Astrocyte (in vitro differentiated cells and primary cell): Measurements from ENCODE around the gene TRMT11. TPM values are rescaled to one million over a fixed set of nuclear protein-coding genes. Genes with fewer than 3 reads are reported as not detected.
A peak's percentile ranks its signal among the peaks of the same experiment; 100 is the strongest.

Experiments used
- DNase-seq: peaks from one replicate; pipeline ENCODE4 v3.0.0-alpha.2; 2010; ENCODE audit warnings: low read depth
- FAIRE-seq: peaks from 2 replicates; lab custom pipeline; 2011; peaks lifted over from hg19 to GRCh38; lab: Jason Lieb, UNC
- H2AFZ ChIP-seq: 2 replicates; pipeline ENCODE4 v1.6.0; 2012; ENCODE audit warnings: low read depth, low read length, inconsistent platforms
- H3K27ac ChIP-seq: 2 replicates; pipeline ENCODE4 v1.5.1; 2011; ENCODE audit warnings: low read depth, low read length, inconsistent platforms
- H3K27me3 ChIP-seq: 2 replicates; pipeline ENCODE4 v1.6.0; 2011; ENCODE audit warnings: low read length, inconsistent platforms; ENCODE audit not compliant: insufficient read depth
- H3K36me3 ChIP-seq: 2 replicates; pipeline ENCODE4 v1.5.1; 2011; ENCODE audit warnings: low read length, inconsistent platforms; ENCODE audit not compliant: insufficient read depth
- H3K4me1 ChIP-seq: 2 replicates; pipeline ENCODE4 v1.5.1; 2011; ENCODE audit warnings: low read length, inconsistent platforms; ENCODE audit not compliant: insufficient read depth
- H3K4me2 ChIP-seq: 2 replicates; pipeline ENCODE4 v1.6.0; 2012; ENCODE audit warnings: low read length, inconsistent platforms
- H3K4me3 ChIP-seq: 2 replicates; pipeline ENCODE4 v1.5.1; 2011; ENCODE audit warnings: low read depth, mild to moderate bottlenecking, low read length, inconsistent platforms; ENCODE audit not compliant: insufficient read depth
- H3K79me2 ChIP-seq: 2 replicates; pipeline ENCODE4 v1.6.0; 2012; ENCODE audit warnings: mild to moderate bottlenecking, low read length, inconsistent platforms; ENCODE audit not compliant: insufficient read depth
- H3K9ac ChIP-seq: 2 replicates; pipeline ENCODE4 v1.6.0; 2012; ENCODE audit warnings: mild to moderate bottlenecking, low read length, inconsistent platforms
- H3K9me3 ChIP-seq: 2 replicates; pipeline ENCODE4 v1.5.1; 2012; ENCODE audit warnings: low read depth, mild to moderate bottlenecking, low read length, inconsistent platforms; ENCODE audit not compliant: insufficient read depth
- H4K20me1 ChIP-seq: 2 replicates; pipeline ENCODE4 v1.6.0; 2012; ENCODE audit warnings: low read length, inconsistent platforms; ENCODE audit not compliant: insufficient read depth
- H3K27ac Mint-ChIP-seq: one replicate; pipeline ENCODE4 v1.8.0; 2021; ENCODE audit warnings: mild to moderate bottlenecking, mixed read lengths; ENCODE audit not compliant: unreplicated experiment
- H3K27me3 Mint-ChIP-seq: one replicate; pipeline ENCODE4 v1.8.0; 2021; ENCODE audit warnings: low read depth, mixed read lengths; ENCODE audit not compliant: unreplicated experiment
- H3K36me3 Mint-ChIP-seq: one replicate; pipeline ENCODE4 v1.8.0; 2021; ENCODE audit warnings: low read depth, mixed read lengths; ENCODE audit not compliant: unreplicated experiment
- H3K4me1 Mint-ChIP-seq: one replicate; pipeline ENCODE4 v1.8.0; 2021; ENCODE audit warnings: low read depth, mixed read lengths; ENCODE audit not compliant: unreplicated experiment
- H3K4me3 Mint-ChIP-seq: one replicate; pipeline ENCODE4 v1.8.0; 2021; ENCODE audit warnings: mild to moderate bottlenecking, moderate library complexity, mixed read lengths; ENCODE audit not compliant: unreplicated experiment
- H3K9me3 Mint-ChIP-seq: one replicate; pipeline ENCODE4 v1.8.0; 2021; ENCODE audit warnings: mild to moderate bottlenecking, mixed read lengths; ENCODE audit not compliant: unreplicated experiment
- CTCF ChIP-seq: IDR thresholded peaks from 2 replicates; pipeline ENCODE4 v1.5.1; 2011; ENCODE audit warnings: low read depth, mild to moderate bottlenecking, inconsistent platforms, low read length, moderate library complexity; ENCODE audit not compliant: insufficient read depth
- EZH2 ChIP-seq: IDR thresholded peaks from 2 replicates; pipeline ENCODE4 v1.6.1; 2012; ENCODE audit warnings: mild to moderate bottlenecking, low read length, inconsistent platforms; ENCODE audit not compliant: insufficient read depth
- total RNA-seq: library from RNA; stranded (reverse); gene quantifications from 2 replicates; pipeline ENCODE4 v1.2.1, GENCODE V29; 2021

Gene TRMT11
- total RNA-seq, 1 donor from 2014 or later = 18.2 TPM

GRCh38 chr6:126051791-126052190, 65.5 kb downstream of the TRMT11 start:
- Histone ChIP-seq H3K9me3 (no peaks in the 10 kb centered on the region), H2AFZ (no peak overlapping the region), H3K4me1 (no peaks in the 10 kb centered on the region), H3K79me2 (no peaks in the 10 kb centered on the region), H3K9ac (no peak overlapping the region), H3K27me3 (no peaks in the 10 kb centered on the region), H3K27ac (no peak overlapping the region), H3K4me3 (no peak overlapping the region), H4K20me1 (no peaks in the 10 kb centered on the region), H3K4me2 (no peak overlapping the region), H3K36me3 (peaks cover 10% of the 10 kb centered on the region)
- FAIRE-seq = no peak
- H3K4me1 Mint-ChIP-seq = peaks cover 8% of the 10 kb centered on the region
- H3K36me3 Mint-ChIP-seq = peaks cover 16% of the 10 kb centered on the region
- no peak for TF ChIP-seq CTCF
- TF ChIP-seq EZH2 = no peak
- DNase-seq = no peak
- H3K9me3 Mint-ChIP-seq = no peaks in the 10 kb centered on the region
- no peak overlapping the region for H3K27ac Mint-ChIP-seq
- H3K4me3 Mint-ChIP-seq = no peak overlapping the region
- H3K27me3 Mint-ChIP-seq = no peaks in the 10 kb centered on the region

GRCh38 chr6:126052485-126052884, 66.1 kb downstream of the TRMT11 start:
- Mint-ChIP-seq H3K4me3 (no peak overlapping the region), H3K4me1 (peaks cover 8% of the 10 kb centered on the region), H3K27ac (no peak overlapping the region), H3K9me3 (no peaks in the 10 kb centered on the region), H3K36me3 (peaks cover 12% of the 10 kb centered on the region), H3K27me3 (no peaks in the 10 kb centered on the region)
- H3K4me2 ChIP-seq = no peak overlapping the region
- FAIRE-seq (no peak), DNase-seq (no peak)
- no peak overlapping the region for H3K9ac ChIP-seq
- no peaks in the 10 kb centered on the region for H3K79me2 ChIP-seq
- no peak overlapping the region for H3K27ac ChIP-seq
- H3K4me1 ChIP-seq = no peaks in the 10 kb centered on the region
- TF ChIP-seq EZH2 (no peak), CTCF (no peak)
- no peaks in the 10 kb centered on the region for H3K9me3 ChIP-seq
- H2AFZ ChIP-seq = no peak overlapping the region
- peaks cover 9% of the 10 kb centered on the region for H3K36me3 ChIP-seq
- no peaks in the 10 kb centered on the region for H3K27me3 ChIP-seq
- no peak overlapping the region for H3K4me3 ChIP-seq
- H4K20me1 ChIP-seq = no peaks in the 10 kb centered on the region

- Histone ChIP-seq H3K27ac (no peak overlapping the region), H3K4me3 (no peak overlapping the region), H3K36me3 (peaks cover 3% of the 10 kb centered on the region), H3K9ac (no peak overlapping the region), H4K20me1 (no peaks in the 10 kb centered on the region), H3K79me2 (no peaks in the 10 kb centered on the region), H3K4me1 (no peaks in the 10 kb centered on the region), H3K9me3 (no peaks in the 10 kb centered on the region), H3K27me3 (no peaks in the 10 kb centered on the region), H3K4me2 (no peak overlapping the region), H2AFZ (no peak overlapping the region)
- DNase-seq (peak; percentile 23), FAIRE-seq (no peak)
- TF ChIP-seq EZH2 (no peak), CTCF (no peak)
- H3K27ac Mint-ChIP-seq = no peak overlapping the region
- H3K27me3 Mint-ChIP-seq = no peaks in the 10 kb centered on the region
- H3K36me3 Mint-ChIP-seq = peaks cover 6% of the 10 kb centered on the region
- no peak overlapping the region for H3K4me3 Mint-ChIP-seq
- no peaks in the 10 kb centered on the region for H3K9me3 Mint-ChIP-seq
- peaks cover 8% of the 10 kb centered on the region for H3K4me1 Mint-ChIP-seq
Measured at GRCh38 chr6:126054258-126054702, 67.9 kb downstream of the TRMT11 start.
